Spleen (tissue), 7 donors: ENCODE data around the gene CLMP.

Experiments used
- POLR2A ChIP-seq, 3 donors: fragments of 450-650 bp; IDR thresholded peaks; one replicate each; pipeline ENCODE4 v1.5.1; 2017; ENCODE audit warnings: antibody characterized with exemption in 3 of 3, mild to moderate bottlenecking in 1 of 3
- TF ChIP-seq, protein P1 (sequence below), 11 experiments: fragments of 200-600 bp in 7 of 11; fragments of 450-650 bp in 4 of 11; sonication (generic) in 4 of 11; IDR thresholded peaks in 8 of 11; conservative IDR thresholded peaks in 3 of 11; 1 replicate in 7 of 11; 2 replicates in 4 of 11; pipeline versions ENCODE4 v1.4.0 to v1.8.0; 2016 to 2021; ENCODE audit warnings: antibody characterized with exemption in 11 of 11, inconsistent platforms in 4 of 11, mild to moderate bottlenecking in 1 of 11
- donor health status: DM: no; HTN: no; CAD: no; lungs with moderate emphysema.
- donor health status: DM: no; HTN: no; CAD: no.
- donor health status: DM: no; HTN: no; CAD: no.

- TF ChIP-seq POLR2A (IDR thresholded peaks at IDR 0.05) = no peak
- TF ChIP-seq, protein P1, sequence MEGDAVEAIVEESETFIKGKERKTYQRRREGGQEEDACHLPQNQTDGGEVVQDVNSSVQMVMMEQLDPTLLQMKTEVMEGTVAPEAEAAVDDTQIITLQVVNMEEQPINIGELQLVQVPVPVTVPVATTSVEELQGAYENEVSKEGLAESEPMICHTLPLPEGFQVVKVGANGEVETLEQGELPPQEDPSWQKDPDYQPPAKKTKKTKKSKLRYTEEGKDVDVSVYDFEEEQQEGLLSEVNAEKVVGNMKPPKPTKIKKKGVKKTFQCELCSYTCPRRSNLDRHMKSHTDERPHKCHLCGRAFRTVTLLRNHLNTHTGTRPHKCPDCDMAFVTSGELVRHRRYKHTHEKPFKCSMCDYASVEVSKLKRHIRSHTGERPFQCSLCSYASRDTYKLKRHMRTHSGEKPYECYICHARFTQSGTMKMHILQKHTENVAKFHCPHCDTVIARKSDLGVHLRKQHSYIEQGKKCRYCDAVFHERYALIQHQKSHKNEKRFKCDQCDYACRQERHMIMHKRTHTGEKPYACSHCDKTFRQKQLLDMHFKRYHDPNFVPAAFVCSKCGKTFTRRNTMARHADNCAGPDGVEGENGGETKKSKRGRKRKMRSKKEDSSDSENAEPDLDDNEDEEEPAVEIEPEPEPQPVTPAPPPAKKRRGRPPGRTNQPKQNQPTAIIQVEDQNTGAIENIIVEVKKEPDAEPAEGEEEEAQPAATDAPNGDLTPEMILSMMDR (IDR thresholded peaks at IDR 0.05 in 8 of 11, conservative IDR thresholded peaks at IDR 0.05 in 3 of 11) = no peak
These were observed 24.1 kb downstream of the CLMP start for GRCh38 chr11:123170929-123171328.
